ENCODE results near the gene JUNB.
A peak's percentile ranks its signal among the peaks of the same experiment; 100 is the strongest.

JUNB gene

DNA sequence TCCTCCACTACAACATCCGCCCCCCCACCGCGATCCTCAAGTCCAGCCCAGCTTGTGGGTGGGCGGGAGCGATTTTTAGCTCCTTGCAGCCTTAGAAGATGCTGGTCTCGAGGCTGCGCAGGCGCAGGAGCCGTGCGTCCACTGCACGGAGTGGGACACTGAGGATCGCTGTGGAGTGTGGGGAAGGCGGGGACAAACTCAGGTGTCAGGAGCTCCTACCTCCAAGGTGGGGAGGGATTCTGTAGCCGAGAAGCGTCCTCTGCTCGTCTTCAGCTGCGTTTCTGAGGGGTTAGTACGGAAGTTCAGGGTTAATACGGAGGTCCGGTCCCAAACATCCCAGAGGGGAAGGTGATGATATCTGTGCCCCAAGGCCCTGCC is 43.3 kb downstream of the JUNB start, which contains the start of gene RTBDN:
Gene RTBDN, minus strand, starts transcription at position 14 of the 378 bp plus-strand sequence. CDS start 4,600 bp downstream, outside the sequence.
- Histone ChIP-seq H3K4me3 (ENCODE audit: low read depth in 1 of 2, low read length in 1 of 2) (peak within 1 kb of the TSS in 1 of 2 experiments; percentile 35), H3K27me3 (peaks cover 100% of the 10 kb centered on the region)
- no peak for TF ChIP-seq CTCF (IDR thresholded peaks at IDR 0.05)

GRCh38 chr19:12834976-12835757 is 43.9 kb downstream of the JUNB start:
- no peak for TF ChIP-seq CTCF (IDR thresholded peaks at IDR 0.05)
- no peaks in the 10 kb centered on the region for H3K9me3 ChIP-seq
- H3K36me3 ChIP-seq: no peaks in the 10 kb centered on the region
- H3K27ac ChIP-seq: no peak overlapping the region
- no peak overlapping the region for H3K4me3 ChIP-seq (ENCODE audit: low read depth in 1 of 2, low read length in 1 of 2)
- peaks cover 0 to 10% of the 10 kb centered on the region in 2 experiments for H3K4me1 ChIP-seq (ENCODE audit: control insufficient read depth in 1 of 2, insufficient read depth in 1 of 2, low read depth in 1 of 2, low read length in 1 of 2)
- H3K27me3 ChIP-seq: peaks cover 100% of the 10 kb centered on the region

More for the DNA sequence above, 43.3 kb downstream of the JUNB start, which contains the start of gene RTBDN:
- Histone ChIP-seq H3K36me3 (no peaks in the 10 kb centered on the region), H3K27ac (no peak within 1 kb of the TSS), H3K4me1 (ENCODE audit: control insufficient read depth in 1 of 2, insufficient read depth in 1 of 2, low read depth in 1 of 2, low read length in 1 of 2) (peaks cover 0 to 10% of the 10 kb centered on the region in 2 experiments), H3K9me3 (no peaks in the 10 kb centered on the region)

- Histone ChIP-seq H3K27ac (no peak overlapping the region), H3K36me3 (no peaks in the 10 kb centered on the region), H3K4me3 (ENCODE audit: low read depth in 1 of 2, low read length in 1 of 2) (no peak overlapping the region), H3K27me3 (peaks cover 100% of the 10 kb centered on the region), H3K9me3 (no peaks in the 10 kb centered on the region), H3K4me1 (ENCODE audit: control insufficient read depth in 1 of 2, insufficient read depth in 1 of 2, low read depth in 1 of 2, low read length in 1 of 2) (peaks cover 6 to 18% of the 10 kb centered on the region in 2 experiments)
- no peak for TF ChIP-seq CTCF (IDR thresholded peaks at IDR 0.05)
Measured at GRCh38 chr19:12836529-12836863, 45.2 kb downstream of the JUNB start.

GRCh38 chr19:12837225-12837624 is 45.9 kb downstream of the JUNB start:
- H3K36me3 ChIP-seq: no peaks in the 10 kb centered on the region
- peaks cover 6 to 18% of the 10 kb centered on the region in 2 experiments for H3K4me1 ChIP-seq (ENCODE audit: control insufficient read depth in 1 of 2, insufficient read depth in 1 of 2, low read depth in 1 of 2, low read length in 1 of 2)
- H3K9me3 ChIP-seq: no peaks in the 10 kb centered on the region
- H3K27ac ChIP-seq: no peak overlapping the region
- TF ChIP-seq CTCF (IDR thresholded peaks at IDR 0.05): no peak
- no peak overlapping the region for H3K4me3 ChIP-seq (ENCODE audit: low read depth in 1 of 2, low read length in 1 of 2)
- peaks cover 100% of the 10 kb centered on the region for H3K27me3 ChIP-seq

GRCh38 chr19:12838182-12838885 is 47.0 kb downstream of the JUNB start, which contains the start of gene MAST1:
TSS of gene MAST1 (plus strand) at chr19:12838515. CDS start at chr19:12838573, 58 bp downstream.
- Histone ChIP-seq H3K4me1 (ENCODE audit: control insufficient read depth in 1 of 2, insufficient read depth in 1 of 2, low read depth in 1 of 2, low read length in 1 of 2) (peaks cover 6 to 18% of the 10 kb centered on the region in 2 experiments), H3K4me3 (ENCODE audit: low read depth in 1 of 2, low read length in 1 of 2) (no peak within 1 kb of the TSS), H3K27ac (no peak within 1 kb of the TSS), H3K36me3 (no peaks in the 10 kb centered on the region), H3K27me3 (peaks cover 100% of the 10 kb centered on the region), H3K9me3 (no peaks in the 10 kb centered on the region)
- TF ChIP-seq CTCF (IDR thresholded peaks at IDR 0.05): peak; percentile 31

Data from neutrophil (primary cell).